ENCODE results near the gene CENPT. TPM values are rescaled to one million over a fixed set of nuclear protein-coding genes. Genes with fewer than 3 reads are reported as not detected.

CENPT gene
- total and polyA plus RNA-seq, 2 experiments from 2014 or later, result 61.8 to 65.2 TPM

GRCh38 chr16:67844497-67844896 lies 3.0 kb downstream of the CENPT start:
- H3K4me3 ChIP-seq, result no peak overlapping the region
- H3K9me3 ChIP-seq (ENCODE audit: low read depth), result no peaks in the 10 kb centered on the region
- TF ChIP-seq CTCF (IDR thresholded peaks at IDR 0.05; ENCODE audit: low read depth, low read length), result no peak
- peaks cover 33% of the 10 kb centered on the region for H3K4me1 ChIP-seq (ENCODE audit: low read depth)
- no peak overlapping the region for H3K27ac ChIP-seq
- no peak for DNase-seq (ENCODE audit: low read depth in 1 of 2, low spot score in 1 of 2)
- no peaks in the 10 kb centered on the region for H3K27me3 ChIP-seq
- H3K36me3 ChIP-seq, result no peaks in the 10 kb centered on the region

GRCh38 chr16:67843343-67843765 lies 4.1 kb downstream of the CENPT start:
- no peak for TF ChIP-seq CTCF (IDR thresholded peaks at IDR 0.05; ENCODE audit: low read depth, low read length)

GRCh38 chr16:67842509-67843342 lies 4.8 kb downstream of the CENPT start:
- Histone ChIP-seq H3K9me3 (ENCODE audit: low read depth) (no peaks in the 10 kb centered on the region), H3K4me1 (ENCODE audit: low read depth) (peaks cover 27% of the 10 kb centered on the region), H3K27me3 (no peaks in the 10 kb centered on the region), H3K27ac (peak overlapping the region; percentile 98), H3K36me3 (no peaks in the 10 kb centered on the region), H3K4me3 (peak overlapping the region; percentile 78)
- peak; percentile 44 for TF ChIP-seq CTCF (IDR thresholded peaks at IDR 0.05; ENCODE audit: low read depth, low read length)
- peak; percentile 59 to 66 for DNase-seq (ENCODE audit: low read depth in 1 of 2, low spot score in 1 of 2)

More at GRCh38 chr16:67843343-67843765, 4.1 kb downstream of the CENPT start:
- Histone ChIP-seq H3K4me3 (peak overlapping the region; percentile 78), H3K4me1 (ENCODE audit: low read depth) (peaks cover 33% of the 10 kb centered on the region), H3K9me3 (ENCODE audit: low read depth) (no peaks in the 10 kb centered on the region), H3K27ac (no peak overlapping the region), H3K36me3 (no peaks in the 10 kb centered on the region), H3K27me3 (no peaks in the 10 kb centered on the region)
- peak in 1 of 2 donors; percentile 29 for DNase-seq (ENCODE audit: low read depth in 1 of 2, low spot score in 1 of 2)

- TF ChIP-seq CTCF (IDR thresholded peaks at IDR 0.05; ENCODE audit: low read depth, low read length), result peak; percentile 86
- H3K27me3 ChIP-seq, result no peaks in the 10 kb centered on the region
- H3K4me3 ChIP-seq, result peak within 1 kb of the TSS; percentile 78
- H3K4me1 ChIP-seq (ENCODE audit: low read depth), result peaks cover 27% of the 10 kb centered on the region
- no peaks in the 10 kb centered on the region for H3K9me3 ChIP-seq (ENCODE audit: low read depth)
- peak within 1 kb of the TSS; percentile 98 for H3K27ac ChIP-seq
- no peaks in the 10 kb centered on the region for H3K36me3 ChIP-seq
- peak; percentile 96 to 97 for DNase-seq (ENCODE audit: low read depth in 1 of 2, low spot score in 1 of 2)
These were observed 5.5 kb downstream of the CENPT start, which contains the start of gene THAP11 for GRCh38 chr16:67841816-67842508. TSS of gene THAP11 (plus strand) at chr16:67842320. CDS start at chr16:67842555, 235 bp downstream.

- H3K4me3 ChIP-seq, result peak overlapping the region; percentile 78
- H3K27me3 ChIP-seq, result no peaks in the 10 kb centered on the region
- TF ChIP-seq CTCF (IDR thresholded peaks at IDR 0.05; ENCODE audit: low read depth, low read length), result no peak
- DNase-seq (ENCODE audit: low read depth in 1 of 2, low spot score in 1 of 2), result no peak
- peak overlapping the region; percentile 98 for H3K27ac ChIP-seq
- no peaks in the 10 kb centered on the region for H3K36me3 ChIP-seq
- no peaks in the 10 kb centered on the region for H3K9me3 ChIP-seq (ENCODE audit: low read depth)
- H3K4me1 ChIP-seq (ENCODE audit: low read depth), result peaks cover 27% of the 10 kb centered on the region
These were observed 6.2 kb downstream of the CENPT start for GRCh38 chr16:67841198-67841815.

All from cardiac muscle cell (in vitro differentiated cells and primary cell).